Measurements from ENCODE around the gene CSN2.
"Not testable (repeated sequence)": the region's sequence is repeated elsewhere in the genome, so short reads cannot be mapped to it uniquely, and the experiment has no call there.

Gene CSN2

GRCh38 chr4:69936566-69936965 lies 29.0 kb downstream of the CSN2 start:
- H3K36me3 Mint-ChIP-seq, result no peaks in the 10 kb centered on the region
- H3K4me3 Mint-ChIP-seq, result no peak overlapping the region
- no peaks in the 10 kb centered on the region for H3K9me3 Mint-ChIP-seq
- no peak for DNase-seq
- H3K4me1 Mint-ChIP-seq, result no peaks in the 10 kb centered on the region
- no peak overlapping the region for H3K27ac Mint-ChIP-seq
- no peaks in the 10 kb centered on the region for H3K27me3 Mint-ChIP-seq
- ATAC-seq (replicated peaks), result no peak

GRCh38 chr4:69934150-69934549 lies 31.4 kb downstream of the CSN2 start:
- ATAC-seq (replicated peaks) (no peak), DNase-seq (no peak)
- Mint-ChIP-seq H3K36me3 (no peaks in the 10 kb centered on the region), H3K4me1 (no peaks in the 10 kb centered on the region), H3K27ac (no peak overlapping the region), H3K9me3 (no peaks in the 10 kb centered on the region), H3K4me3 (no peak overlapping the region), H3K27me3 (no peaks in the 10 kb centered on the region)

DNA sequence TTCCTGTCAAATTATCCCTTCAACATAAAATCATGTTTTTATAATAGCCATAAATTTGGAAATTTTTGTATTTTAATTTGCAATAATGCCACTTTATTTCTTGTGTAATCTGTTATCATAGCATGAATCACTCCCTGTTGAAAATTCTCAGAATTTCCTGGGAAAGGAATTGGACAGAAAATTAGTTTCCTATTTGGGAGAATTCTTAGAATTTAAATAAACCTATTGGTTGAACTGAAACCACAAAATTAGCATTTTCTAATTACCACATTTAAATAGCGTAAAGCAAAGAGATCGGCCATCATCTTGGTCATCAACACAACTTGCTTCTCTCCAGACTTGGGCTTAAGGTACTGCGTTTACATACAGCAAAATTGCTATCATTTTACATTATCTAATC lies 34.8 kb downstream of the CSN2 start, which contains the start of gene CSN1S1:
CSN1S1 (plus strand) TSS at position 301 of the 400 bp plus-strand sequence. CDS start 1,488 bp downstream, outside the sequence.
- Mint-ChIP-seq H3K9me3 (no peaks in the 10 kb centered on the region), H3K27me3 (no peaks in the 10 kb centered on the region), H3K4me3 (no peak within 1 kb of the TSS), H3K4me1 (no peaks in the 10 kb centered on the region), H3K36me3 (no peaks in the 10 kb centered on the region), H3K27ac (no peak within 1 kb of the TSS)
- ATAC-seq (replicated peaks) (no peak), DNase-seq (no peak)

- not testable (repeated sequence) for H3K27me3 Mint-ChIP-seq; H3K9me3 Mint-ChIP-seq; DNase-seq; ATAC-seq (replicated peaks); H3K4me1 Mint-ChIP-seq; H3K36me3 Mint-ChIP-seq; H3K4me3 Mint-ChIP-seq; H3K27ac Mint-ChIP-seq
Observed at GRCh38 chr4:69923782-69924410, 41.6 kb downstream of the CSN2 start.

GRCh38 chr4:69920874-69921273 lies 44.7 kb downstream of the CSN2 start:
- H3K36me3 Mint-ChIP-seq, result no peaks in the 10 kb centered on the region
- H3K4me1 Mint-ChIP-seq, result no peaks in the 10 kb centered on the region
- H3K4me3 Mint-ChIP-seq, result no peak overlapping the region
- ATAC-seq (replicated peaks) (no peak), DNase-seq (no peak)
- H3K27me3 Mint-ChIP-seq, result no peaks in the 10 kb centered on the region
- H3K27ac Mint-ChIP-seq, result no peak overlapping the region
- peaks cover 0 to 2% of the 10 kb centered on the region in 2 donors for H3K9me3 Mint-ChIP-seq

GRCh38 chr4:69910016-69910782 lies 55.3 kb downstream of the CSN2 start:
- peak; percentile 56 to 73 for ATAC-seq (replicated peaks)

DNA sequence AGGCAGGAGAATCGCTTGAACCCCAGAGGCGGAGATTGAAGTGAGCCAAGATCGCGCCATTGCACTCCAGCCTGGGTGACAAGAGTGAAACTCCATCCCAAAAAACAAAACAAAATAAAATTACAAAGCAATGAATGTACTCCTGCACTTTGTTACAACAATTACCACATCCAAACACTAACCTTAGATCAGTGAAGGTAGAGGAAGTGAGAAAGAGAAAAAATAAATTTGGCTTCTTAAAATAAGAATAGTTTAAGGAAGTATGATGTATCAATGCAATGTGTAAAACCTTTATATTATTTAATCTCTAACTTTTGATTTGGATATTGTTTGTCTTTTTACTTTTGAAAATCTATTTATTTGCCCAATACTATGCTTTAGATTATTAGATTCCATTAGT lies 56.3 kb downstream of the CSN2 start:
- H3K4me1 Mint-ChIP-seq, result peaks cover 0 to 9% of the 10 kb centered on the region in 2 donors
- peaks cover 0 to 2% of the 10 kb centered on the region in 2 donors for H3K9me3 Mint-ChIP-seq
- no peak for ATAC-seq (replicated peaks)
- no peak overlapping the region for H3K4me3 Mint-ChIP-seq
- H3K36me3 Mint-ChIP-seq, result no peaks in the 10 kb centered on the region
- no peak for DNase-seq
- H3K27ac Mint-ChIP-seq, result no peak overlapping the region
- no peaks in the 10 kb centered on the region for H3K27me3 Mint-ChIP-seq

More at GRCh38 chr4:69910016-69910782, 55.3 kb downstream of the CSN2 start:
- peaks cover 0 to 2% of the 10 kb centered on the region in 2 donors for H3K9me3 Mint-ChIP-seq
- H3K27me3 Mint-ChIP-seq, result no peaks in the 10 kb centered on the region
- no peak overlapping the region for H3K27ac Mint-ChIP-seq
- H3K4me3 Mint-ChIP-seq, result no peak overlapping the region
- no peak for DNase-seq
- H3K36me3 Mint-ChIP-seq, result no peaks in the 10 kb centered on the region
- H3K4me1 Mint-ChIP-seq, result peaks cover 0 to 9% of the 10 kb centered on the region in 2 donors

DNA sequence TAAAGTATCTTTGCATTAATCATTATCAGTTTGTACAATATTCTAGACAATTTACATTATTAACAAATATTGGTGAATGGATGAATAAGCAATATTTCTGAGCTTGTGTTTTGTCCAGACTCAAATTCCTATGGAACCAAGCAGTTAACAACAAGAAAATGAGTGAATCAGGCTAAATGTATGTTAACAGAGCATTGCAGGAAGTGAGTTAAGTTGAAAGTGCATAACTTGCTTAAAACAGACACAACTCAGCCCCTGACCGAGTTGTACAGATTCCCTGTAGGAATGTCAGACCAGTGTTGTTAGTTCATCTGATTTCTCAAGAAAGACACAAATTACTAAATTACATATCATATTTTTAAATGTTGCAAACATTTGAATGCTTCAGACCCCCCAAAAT lies 58.4 kb downstream of the CSN2 start:
- peaks cover 0 to 2% of the 10 kb centered on the region in 2 donors for H3K9me3 Mint-ChIP-seq
- no peak overlapping the region for H3K4me3 Mint-ChIP-seq
- peaks cover 0 to 9% of the 10 kb centered on the region in 2 donors for H3K4me1 Mint-ChIP-seq
- H3K36me3 Mint-ChIP-seq, result no peaks in the 10 kb centered on the region
- DNase-seq (no peak), ATAC-seq (replicated peaks) (no peak)
- no peaks in the 10 kb centered on the region for H3K27me3 Mint-ChIP-seq
- H3K27ac Mint-ChIP-seq, result no peak overlapping the region

All from stimulated activated naive B cell treated with anti-CD40 and anti-IgM and Interleukin-4, amounts not matched to agents 10 μg/mL and 1 μg/mL and 100 μg/mL, for 72 hours (primary cell).